HG03060 (cell line): Measurements from ENCODE around the gene GOLGA8N.

Experiments
- ATAC-seq: cut with Tn5 transposase; IDR thresholded peaks from one replicate; pipeline ENCODE4 v1.9.1; 2021; ENCODE audit warnings: low read depth, moderate number of reproducible peaks; ENCODE audit not compliant: unreplicated experiment

GOLGA8N gene

DNA sequence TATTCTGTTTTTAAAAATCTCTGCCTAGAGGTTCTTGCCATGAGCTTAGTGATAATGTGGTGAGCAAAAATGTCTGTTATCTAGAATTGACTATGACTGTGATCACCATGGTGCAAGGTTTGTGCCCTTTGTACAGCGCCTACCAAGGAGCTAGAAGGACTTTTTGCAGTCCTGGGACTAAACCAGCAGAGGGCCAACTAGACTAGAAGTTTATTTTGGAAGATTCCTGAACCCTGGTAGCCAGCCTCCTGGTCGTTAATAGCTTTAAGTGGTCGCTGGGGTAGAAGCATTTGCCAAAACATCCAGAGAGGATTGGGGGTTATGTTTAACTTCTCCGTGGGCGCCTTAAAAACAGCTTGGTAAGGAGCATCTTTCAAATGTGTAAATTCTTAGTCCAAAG is 56.1 kb downstream of the GOLGA8N start:
- no peak for ATAC-seq

DNA sequence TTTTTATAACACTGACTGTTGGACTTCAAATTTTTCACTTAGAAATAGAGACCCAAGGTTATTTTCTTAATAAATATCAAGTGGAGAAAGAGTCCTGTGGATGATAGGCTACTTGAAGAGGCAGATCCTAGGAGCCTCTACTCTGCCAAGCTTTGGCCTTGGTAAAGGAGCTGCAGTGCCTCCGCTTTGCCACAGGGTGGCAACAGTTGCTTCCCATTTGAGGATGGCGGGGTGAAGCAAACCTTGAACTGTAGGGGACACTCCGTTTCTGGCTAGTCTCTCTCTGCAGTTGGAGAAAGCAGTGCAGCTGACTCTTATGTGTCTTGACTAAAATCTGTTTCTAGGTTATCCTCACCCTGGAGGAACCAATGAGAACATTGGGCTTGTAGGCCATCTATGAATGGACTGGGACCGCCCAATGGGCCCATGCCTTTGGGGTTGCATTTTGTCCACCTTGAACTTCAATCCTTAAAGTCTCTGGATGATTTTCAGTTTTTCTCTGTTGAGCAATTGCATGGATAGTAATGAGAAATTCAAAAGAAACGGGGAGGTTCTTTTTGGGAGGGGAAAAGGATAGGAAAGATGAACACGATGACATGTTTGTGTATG is 58.1 kb downstream of the GOLGA8N start:
- no peak for ATAC-seq

DNA sequence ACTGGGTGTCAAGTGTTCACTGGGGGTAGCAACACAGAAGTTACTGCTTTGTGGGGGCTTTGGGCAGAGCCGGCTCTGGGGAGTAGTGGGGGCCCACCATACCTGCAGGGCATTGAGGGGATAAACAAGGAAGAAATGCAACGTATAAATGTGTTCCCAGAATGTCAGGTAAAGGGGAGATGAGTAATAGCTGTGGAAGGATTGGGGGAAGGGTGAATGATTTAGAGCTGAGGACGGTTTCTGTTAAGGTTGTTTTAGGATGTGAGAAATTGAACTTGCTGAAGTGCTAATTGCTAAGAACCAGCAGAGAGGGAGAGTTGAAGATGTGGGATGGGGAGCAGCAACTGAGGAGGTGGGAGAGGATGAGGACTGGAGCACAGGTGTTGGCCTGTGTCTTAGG is 58.9 kb downstream of the GOLGA8N start:
- no peak for ATAC-seq

DNA sequence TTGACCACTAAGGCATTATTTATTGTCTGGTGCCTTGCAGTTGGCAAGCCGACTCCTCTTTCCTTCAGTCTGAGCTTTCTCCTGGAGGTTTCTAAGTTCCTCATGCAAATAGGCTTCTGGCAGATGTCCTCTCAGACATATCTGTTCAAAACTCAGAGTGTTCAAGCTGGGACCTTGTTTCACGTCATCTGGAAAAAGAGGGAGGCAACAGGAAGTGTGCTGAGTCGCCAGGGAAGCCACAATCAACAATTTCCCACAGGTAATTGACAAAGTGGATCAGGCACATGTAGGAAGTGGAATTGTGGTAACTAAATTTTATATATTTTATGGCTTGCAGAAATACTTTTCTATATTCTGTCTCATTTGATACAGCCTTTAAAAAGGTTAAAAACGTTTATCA is 62.8 kb downstream of the GOLGA8N start:
- no peak for ATAC-seq

DNA sequence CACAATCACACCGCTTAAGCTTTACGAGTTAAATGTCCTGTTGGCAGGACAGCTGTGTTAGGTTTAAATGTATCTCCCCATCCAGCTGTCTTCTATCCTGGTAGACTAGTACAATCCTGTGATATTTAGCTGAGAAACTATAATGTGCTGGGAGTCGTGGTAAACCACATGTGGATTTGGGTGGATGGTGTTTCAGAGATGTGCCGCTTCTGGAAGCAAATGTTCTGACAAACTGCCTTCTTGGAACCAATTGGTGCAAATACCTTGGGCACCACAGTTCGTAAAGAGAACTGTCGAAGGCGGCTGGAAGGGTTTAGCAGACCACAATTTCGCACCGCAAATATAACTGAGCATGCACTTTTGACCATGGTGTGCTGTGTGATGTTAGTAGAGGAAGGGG is 63.2 kb downstream of the GOLGA8N start:
- ATAC-seq, result no peak
